Esophagus mucosa (tissue), 1 donor: ENCODE results near the gene INO80B. TPM values are rescaled to one million over a fixed set of nuclear protein-coding genes. Genes with fewer than 3 reads are reported as not detected.
"Not testable (repeated sequence)": the region's sequence is repeated elsewhere in the genome, so short reads cannot be mapped to it uniquely, and the experiment has no call there.

Experiments
- ATAC-seq: fragments of 200-7000 bp; cut with Tn5 transposase; one replicate; pipeline ENCODE4 v1.9.1; 2020
- total RNA-seq: library from RNA; stranded (reverse); gene quantifications from one replicate; pipeline ENCODE4 v1.2.4, GENCODE V29; 2023
- donor health status: DM: yes; HTN: yes; CAD: no.

Gene INO80B
- 22.6 TPM for total RNA-seq

DNA sequence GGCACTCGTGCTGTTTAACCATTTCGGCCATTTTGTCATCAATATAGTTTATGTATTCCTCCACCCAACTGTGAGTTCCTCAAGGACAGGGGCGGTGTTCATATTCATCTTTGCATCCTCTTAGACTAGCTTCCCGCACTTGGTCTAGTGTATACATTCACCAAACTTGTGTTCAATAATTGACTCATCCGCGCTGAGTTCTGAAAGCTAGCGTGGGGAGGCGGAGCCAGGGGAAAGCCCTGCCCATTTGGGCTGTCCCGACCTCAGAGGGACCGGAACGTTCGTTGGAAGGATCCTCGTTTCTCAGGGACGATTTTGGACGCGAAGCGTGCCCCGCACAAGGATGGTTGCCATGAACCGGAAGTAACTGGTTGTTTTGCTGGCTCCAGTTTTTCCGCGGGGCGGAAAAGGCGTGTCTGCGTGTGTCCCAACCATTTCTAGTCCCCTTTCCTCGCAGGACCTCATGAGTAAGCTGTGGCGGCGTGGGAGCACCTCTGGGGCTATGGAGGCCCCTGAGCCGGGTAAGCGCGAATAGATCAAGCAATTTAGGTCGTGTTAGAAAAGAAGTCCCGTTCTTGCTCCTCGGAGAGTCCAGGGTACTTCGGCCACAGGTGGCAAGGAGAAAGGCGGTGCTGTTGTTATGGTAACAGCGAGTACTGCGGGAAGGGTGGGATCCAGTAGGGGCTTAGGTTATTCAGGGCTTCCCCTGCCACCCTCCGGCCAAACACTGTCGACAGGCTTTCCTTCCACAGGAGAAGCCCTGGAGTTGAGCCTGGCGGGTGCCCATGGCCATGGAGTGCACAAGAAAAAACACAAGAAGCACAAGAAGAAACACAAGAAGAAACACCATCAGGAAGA is at the start of gene INO80B:
INO80B (plus strand) TSS at position 434 of the 858 bp plus-strand sequence; CDS start at position 464, 30 bp downstream.
- peak; percentile 75 for ATAC-seq

DNA sequence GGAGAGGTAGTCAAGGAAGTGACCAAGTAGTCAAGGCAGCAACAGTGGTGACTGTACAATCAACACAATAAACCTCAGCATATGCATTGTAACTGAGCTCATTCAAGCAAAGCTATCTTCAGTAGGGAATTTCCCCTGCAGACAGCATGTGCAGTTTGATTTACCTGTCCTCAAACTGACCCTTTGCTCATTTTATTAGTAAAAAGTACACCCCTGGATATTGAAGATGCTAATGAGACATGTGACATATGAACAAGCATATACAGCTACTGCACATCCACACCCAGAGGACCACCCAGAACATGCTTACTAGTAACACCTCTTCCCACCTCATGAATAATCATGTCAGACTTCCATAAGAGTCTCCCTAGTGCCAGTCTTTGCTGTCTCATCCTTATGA is 48.9 kb upstream of the INO80B start:
- peak; percentile 47 for ATAC-seq

DNA sequence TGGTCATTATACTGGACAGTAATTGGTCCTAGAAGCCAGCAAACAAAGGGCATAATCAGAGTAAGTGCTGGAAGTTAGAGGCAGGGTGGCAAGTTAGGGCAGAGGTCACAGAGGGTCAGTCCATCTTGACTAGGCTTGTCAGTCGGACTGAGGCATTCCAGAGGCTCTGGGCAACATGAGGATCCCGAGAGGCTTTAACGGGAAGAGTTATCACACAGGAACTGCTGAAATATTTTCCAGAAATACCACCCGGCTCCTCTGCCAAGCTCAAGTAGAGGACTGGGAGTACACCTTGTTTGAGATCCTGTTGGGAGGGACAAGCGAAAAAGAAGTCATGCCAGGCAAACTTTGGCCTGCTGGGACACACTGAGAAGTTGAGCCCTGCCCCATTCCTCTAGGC is 47.2 kb upstream of the INO80B start:
- no peak for ATAC-seq

DNA sequence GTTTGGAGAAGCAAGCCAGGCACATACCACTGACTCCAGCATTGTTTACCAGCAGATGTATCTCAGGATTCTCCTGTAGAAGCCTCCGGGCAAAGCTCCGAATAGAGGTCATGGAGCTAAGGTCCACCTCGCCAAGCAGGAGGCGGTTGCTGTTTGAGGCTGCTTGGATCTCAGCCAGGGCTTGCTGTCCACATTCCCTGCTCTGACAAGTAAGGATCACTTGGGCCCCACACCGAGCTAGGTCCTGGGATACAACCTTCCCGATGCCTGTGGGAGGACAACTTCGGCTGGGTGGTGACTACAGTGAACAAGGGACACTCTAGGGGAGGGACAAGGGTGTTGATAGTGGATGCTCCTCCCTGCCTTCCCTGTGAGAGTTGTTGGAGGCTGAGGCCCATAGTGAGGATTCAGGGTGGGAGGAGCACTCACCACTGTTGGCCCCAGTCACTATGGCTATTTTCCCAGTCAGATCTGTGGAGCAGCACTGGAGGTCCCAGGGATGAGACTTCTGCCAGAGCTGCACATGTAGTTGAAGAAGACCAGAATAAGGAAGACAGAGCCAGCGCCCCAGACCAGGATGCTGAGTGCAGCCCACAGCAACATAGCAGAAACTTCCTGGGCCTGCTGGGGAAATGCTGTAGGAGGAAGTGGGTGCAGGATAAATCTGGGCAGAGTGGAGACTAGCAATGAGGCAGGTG is 41.7 kb upstream of the INO80B start:
- peak; percentile 6 for ATAC-seq

DNA sequence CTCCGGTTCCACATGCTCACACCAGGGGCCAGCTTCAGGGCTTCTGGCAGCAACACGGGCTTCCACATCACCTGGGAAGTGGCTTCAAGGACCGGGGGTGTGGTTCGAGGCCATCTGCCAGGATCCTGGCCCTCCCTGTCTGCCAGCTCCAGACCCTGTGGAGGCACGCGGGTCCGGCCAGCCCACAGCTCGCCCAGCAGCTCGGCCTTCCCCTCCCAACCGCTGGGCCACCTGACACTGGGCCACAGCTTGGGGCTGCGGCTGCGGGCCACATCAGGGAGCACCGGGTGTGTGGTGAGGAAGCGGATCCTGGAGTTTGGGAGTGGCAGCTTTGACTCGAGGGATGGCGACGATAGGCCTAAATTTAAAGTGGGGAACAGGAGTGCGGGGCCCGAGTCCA is 40.4 kb upstream of the INO80B start:
- ATAC-seq, result peak; percentile 46

DNA sequence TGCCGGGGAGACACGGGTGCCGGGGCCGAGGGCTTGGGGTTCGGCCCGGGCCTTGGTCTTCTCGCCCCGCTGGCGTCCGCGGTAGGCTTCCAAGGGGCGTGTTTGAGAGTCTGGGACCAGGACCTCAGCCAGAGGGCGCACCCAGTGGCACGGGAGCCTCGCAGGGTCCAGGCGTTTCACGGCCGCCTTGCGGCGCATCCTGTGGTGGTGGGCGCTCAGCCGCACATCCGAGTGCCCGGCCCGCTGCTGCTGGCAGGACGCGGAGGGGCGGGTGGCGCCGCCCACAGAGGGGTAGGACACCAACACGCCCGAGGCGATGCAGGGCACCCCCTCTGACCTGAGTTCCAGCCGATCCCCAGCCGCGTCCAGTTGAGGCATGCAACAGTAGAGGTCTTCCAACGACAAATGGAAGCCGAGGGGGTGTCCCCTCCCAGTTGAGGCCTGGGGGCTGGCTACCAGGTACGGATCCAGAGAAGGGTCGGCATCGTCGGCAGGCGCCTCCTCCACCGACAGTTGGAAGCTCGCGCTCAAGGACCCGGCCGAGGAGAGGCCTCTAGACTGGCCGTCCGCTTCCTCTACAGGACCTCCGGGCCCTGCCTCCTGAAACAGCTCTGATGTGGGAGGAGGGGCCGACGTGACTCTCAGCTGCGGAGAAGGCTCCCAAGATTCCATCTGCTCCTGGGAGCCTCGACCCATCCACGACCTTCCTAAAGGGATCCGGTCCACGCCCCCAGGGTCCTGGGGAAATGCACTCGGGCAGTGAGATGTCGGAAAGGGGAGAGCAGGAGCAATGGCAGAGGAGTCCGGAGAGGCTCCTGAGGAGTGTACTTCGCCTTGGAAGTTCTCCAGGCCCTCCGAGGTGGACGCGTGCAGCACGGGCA is 39.8 kb upstream of the INO80B start:
- peak; percentile 51 for ATAC-seq

DNA sequence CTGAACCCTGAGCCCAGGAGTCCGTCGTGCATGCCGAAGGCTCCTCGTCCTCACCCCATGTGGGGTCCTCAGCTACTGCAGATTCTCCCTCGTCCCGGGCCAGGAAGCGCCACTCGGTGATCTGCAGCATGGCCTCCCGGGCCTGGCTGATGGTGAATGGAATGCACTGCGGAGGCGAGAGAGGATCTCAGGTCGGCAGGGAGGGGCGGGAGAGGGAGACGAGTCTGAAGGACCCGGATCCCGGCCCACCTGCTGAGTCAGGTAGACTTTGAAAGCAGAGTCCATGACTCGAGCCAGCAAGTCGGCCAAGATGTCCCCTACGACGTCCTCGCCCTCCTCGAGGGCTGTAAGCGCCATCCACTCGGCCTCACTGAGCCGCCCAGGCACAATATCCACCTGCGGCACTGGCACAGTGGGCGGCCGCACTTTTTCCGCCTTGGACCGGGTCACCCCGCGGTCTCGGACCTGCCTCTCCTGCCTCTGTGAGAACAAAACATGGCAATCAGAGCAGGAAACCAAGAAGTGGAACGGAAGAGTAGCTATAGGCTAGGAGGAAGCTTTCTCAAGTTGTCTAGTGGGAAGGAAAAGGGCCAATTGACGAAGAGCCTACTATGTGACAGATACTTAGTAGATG is 39.0 kb upstream of the INO80B start:
- no peak for ATAC-seq

DNA sequence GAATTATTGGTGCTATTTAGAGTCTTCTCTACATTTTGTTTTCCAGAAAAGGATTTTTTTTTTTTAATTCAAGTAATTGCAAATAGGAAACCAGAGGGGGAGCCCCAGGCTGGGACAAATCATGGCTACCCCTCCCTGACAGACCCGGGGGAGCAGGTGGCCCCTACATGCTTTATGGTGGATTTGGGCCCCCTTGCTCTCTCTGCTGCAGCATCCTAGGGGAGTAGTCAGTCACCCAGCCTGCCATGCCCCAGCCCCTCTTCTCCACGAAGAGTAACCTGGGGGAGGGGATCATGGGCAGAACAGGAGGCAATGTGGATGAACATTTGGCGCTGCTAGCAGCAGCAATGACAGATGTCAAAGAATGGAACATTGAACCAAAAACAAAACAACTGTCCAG is 38.1 kb upstream of the INO80B start:
- no peak for ATAC-seq

DNA sequence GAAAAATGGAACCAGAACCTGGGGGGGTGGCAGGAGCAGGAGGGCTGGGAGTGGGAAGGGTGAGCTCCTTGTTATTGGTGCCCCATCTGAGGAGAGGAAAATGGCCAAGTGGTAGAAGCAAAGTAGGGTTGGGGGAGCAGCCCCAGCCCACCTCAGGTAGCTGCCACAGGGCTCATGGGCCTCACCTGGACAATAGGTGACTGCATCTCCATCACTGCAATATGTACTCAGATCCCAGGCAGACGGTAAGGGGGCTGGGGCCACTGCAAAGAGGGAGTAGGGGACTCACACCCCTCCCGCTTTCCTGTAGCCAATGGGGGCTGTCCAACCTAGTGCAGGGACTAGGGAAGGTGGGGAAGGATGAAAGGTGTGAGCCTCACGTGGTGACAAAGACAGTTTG is 37.7 kb upstream of the INO80B start:
- ATAC-seq, result no peak

DNA sequence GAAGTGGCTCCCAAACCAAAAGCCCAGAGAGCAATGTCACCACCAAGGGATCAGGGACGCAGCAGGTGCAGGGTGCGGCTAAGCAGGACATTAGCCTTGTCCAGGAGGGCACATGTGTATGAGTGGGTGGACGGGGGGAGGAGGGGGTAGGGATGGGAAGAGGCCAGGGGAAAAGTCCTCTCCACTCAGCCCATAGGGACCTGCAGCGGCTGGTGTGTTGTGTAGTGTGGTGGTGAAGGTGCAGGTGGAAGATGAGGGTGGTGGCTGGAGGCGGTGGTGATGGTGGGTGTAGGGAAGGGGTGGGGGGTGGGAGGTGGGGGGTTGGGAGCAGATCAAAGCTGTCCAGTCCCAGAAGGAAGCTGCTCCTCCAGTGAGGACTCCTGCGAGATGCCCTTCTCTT is 37.1 kb upstream of the INO80B start:
- no peak for ATAC-seq

DNA sequence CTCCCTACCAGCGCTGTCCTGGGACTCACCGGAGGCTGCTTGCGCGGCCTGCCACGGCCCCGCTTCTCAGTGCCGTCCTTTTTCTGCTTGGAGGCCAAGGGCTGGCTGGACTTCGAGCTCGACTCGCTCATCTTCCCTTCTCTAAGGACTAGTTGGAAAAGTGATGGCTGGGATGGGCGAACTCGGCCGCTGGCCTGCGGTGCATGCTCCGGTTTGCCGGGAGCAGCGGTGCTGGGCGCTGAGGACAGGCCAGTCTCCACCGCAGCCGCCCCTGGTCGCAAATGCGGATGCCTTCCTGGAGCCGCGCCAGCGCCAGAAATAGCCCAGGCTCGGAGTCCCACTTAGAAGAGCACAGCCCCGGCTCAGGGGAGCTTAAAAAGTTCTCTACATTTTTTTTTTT is 36.6 kb upstream of the INO80B start:
- no peak for ATAC-seq

DNA sequence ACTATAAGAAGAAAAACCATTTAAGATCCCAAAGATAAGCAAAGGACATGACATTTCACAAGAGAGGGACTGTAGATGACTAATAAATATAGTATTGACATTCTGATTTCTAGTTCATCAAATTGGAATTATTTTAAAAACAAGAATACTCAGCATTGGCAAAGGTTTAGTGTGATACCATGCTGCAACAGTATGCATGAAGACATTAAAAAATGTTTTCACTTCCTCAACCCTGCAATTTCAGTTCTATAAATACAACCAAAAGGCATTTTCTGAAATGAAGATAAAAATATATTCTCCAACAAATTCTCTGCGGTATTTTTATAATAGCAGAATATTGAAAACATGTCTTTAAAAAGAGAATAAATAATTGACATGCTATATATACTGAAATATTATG is 35.5 kb upstream of the INO80B start:
- no peak for ATAC-seq

DNA sequence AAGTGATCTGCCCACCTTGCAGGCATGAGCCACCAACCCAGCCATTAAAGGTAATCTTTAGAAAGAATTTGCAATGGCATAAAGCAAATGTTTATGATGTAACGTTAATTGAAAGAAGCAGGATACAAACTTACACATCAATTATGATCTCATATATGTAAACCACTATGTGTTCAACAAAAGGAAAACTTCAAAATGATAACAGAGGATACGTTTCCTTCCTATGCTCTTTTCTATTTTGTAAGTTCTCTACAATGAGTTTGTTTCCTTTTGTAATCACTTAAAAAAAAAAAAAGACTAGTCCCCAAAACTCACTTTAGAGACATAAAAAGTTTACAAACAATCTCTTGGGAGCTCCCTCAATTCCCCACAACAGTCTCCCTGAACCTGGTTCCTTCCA is 34.9 kb upstream of the INO80B start:
- no peak for ATAC-seq

DNA sequence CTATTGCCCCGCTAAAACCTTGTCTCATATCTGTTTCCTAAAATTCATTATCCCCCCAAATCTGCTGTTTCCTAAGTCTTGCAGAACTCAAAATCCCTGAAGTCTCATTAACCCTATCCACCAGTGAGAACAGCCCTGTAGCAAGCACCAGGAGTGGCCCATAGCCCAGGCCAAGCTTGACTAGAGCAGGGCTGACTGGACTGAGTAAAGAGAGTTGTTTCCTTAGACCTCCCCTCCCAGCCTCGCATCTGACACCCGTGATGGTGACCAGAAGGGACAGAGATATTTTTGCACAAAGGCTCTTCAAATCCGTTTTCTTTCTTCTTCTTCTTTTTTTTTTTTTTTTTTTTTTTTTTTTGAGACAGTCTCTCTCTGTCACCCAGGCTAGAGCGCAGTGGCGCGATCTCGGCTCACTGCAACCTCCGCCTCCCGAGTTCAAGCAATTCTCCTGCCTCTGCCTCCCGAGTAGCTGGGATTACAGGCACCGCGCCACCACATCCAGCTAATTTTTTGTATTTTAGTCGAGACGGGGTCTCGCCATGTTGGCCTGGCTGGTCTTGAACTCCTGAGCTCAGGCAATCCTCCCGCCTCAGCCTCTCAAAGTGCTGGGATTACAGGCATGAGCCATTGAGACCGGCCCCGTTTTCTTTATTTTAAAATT is 34.3 kb upstream of the INO80B start:
- not testable (repeated sequence) for ATAC-seq

DNA sequence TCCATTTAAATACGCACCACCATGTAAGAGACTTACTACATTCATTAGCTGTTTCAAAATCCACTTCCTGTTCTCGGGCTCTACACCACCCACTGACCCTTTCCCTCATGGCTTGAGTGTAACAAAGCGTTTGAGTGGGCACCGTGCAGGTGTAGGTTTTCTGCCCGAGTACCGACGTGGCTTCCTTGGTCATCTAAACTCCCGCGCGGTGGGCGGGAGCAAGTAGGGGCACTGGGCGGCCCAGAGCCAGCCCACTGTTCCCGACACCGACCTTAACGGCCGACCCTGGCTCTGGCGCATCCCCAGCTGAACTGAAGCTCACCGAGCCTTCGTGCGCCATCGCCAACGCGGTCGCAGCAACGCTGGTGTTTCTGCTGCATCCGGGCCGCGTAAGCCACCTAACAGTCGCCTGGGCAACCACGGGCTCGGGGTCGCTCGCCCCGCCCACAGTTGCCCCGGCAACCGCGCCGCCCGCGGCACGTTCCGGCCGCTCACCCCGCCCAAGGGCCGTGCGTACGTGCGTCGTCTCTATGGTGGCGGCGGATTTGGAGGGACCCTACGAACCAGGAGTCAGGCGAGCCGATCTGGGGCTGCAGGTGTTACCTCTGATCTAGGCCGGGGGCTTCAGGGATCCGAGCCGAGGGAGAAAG is 33.5 kb upstream of the INO80B start, which contains the start of the genes C2orf81 and WDR54:
C2orf81 (minus strand) TSS at position 399 of the 650 bp plus-strand sequence; CDS start at position 340, 59 bp downstream.
WDR54 (plus strand) TSS at position 510 of the 650 bp plus-strand sequence. CDS start 424 bp downstream, outside the sequence.
- peak; percentile 80 for ATAC-seq

DNA sequence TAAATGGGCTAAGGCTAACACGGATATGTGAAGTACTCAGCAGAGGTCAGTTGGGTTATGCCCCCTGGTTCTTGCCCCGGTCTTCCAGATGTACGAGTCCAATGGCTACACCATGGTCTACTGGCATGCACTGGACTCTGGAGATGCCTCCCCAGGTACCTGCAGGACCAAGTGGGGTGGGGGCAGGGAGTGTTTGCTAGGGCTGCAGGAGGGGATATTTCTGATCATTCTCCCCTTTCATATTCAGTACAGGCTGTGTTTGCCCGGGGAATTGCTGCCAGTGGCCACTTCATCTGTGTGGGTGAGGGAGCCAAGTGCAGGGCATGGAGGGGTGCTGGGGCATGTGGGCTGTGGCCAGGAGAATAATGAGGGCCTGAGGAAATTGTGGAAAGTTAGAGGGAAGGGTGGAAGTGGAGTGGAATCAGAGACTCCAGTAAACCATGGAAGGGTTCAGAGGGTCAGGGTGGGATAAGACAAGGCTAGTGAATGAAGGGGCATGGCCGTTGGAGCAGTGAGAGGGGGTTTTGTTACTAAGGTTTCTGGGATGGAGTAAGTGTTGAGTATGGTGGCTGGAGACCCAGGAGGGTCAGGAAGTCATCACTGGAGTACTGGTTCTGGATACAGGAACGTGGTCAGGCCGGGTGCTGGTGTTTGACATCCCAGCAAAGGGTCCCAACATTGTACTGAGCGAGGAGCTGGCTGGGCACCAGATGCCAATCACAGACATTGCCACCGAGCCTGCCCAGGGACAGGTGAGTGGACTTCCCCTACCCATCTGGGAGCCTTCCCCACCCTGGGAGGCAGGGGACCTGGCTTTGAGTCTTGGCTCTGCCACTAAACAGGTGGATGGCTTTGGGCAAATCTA is 31.4 kb upstream of the INO80B start:
- no peak for ATAC-seq

DNA sequence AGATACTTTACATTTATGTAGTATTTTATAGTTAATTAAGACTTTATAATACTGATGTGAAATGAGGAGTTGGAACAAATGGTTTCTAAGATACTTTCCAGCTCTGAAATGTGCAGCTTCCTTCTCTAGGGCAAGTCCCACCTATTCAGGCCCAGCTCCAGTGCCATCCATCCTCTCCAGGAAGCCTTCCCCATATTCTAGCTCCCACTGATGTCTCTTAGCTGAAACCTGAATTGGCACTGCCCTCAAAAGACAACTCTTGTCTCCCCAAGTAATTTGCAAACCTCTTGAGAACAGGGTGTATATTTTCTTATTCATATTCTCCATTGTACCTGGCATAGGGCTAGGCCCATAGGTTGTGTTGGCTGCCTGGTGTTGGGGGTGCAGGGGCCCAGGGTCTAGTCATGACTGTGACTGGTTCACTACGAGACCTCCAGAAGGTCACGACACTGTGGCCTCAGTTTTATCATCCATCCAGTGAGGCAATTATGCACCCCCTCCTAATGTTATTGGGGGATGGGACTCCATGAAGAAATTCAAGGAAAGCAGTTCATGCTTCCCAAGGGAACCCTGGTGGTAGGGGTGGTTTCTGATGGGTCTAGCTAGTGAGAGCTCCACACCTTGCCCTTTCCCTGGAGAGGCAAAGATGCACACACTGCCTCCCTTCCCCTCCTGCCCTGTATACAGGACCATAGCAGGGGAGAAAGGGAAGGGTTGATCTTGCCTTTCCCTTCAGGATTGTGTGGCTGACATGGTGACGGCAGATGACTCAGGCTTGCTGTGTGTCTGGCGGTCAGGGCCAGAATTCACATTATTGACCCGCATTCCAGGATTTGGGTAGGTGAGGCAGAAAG is 30.5 kb upstream of the INO80B start:
- no peak for ATAC-seq

DNA sequence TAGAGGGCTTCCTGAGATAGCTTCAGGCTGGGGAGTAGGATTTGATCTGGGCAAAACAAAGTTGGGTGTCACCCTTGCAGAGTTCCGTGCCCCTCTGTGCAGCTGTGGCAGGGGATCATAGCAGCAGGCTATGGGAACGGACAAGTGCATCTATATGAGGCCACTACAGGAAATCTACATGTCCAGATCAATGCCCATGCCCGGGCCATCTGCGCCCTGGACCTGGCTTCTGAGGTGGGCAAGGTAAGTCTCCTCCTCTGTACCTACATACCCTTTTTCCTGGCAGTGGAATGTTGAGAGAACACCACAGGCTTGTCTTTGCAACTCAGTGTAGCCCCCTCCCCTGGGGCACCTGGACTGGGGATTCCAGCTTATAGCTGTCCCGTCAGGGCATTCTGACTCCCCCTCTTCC is 29.9 kb upstream of the INO80B start:
- ATAC-seq, result no peak

DNA sequence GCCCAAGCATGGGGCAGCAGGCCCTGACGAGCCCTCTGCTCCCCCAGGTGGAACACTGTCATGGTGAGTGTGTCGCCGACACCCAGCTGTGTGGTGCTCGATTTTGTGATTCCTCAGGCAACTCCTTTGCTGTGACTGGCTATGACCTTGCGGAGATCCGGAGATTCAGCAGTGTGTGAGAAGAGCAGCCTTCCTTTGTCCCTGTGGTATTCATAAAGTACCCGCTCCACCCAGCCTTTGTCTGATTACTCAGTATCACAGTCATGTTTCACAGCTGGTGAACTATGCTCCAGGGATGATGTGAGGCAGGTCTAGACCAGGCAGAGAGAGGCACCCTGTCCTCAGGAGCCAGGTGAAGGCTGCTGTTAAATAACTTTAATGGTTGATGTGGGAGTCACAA is 29.4 kb upstream of the INO80B start:
- peak; percentile 74 for ATAC-seq
